GM12872 (cell line): ENCODE results near the gene TIMM9.

Experiments
- CTCF ChIP-seq: IDR thresholded peaks from 3 replicates; pipeline ENCODE4 v1.5.1; 2011; ENCODE audit warnings: low read depth, mild to moderate bottlenecking, low read length, moderate library complexity; ENCODE audit not compliant: insufficient read depth

TIMM9 gene

GRCh38 chr14:58426670-58427280 lies 556 bp downstream of the TIMM9 start:
- no peak for TF ChIP-seq CTCF

- TF ChIP-seq CTCF: no peak; the same call in 2 of the 3 replicates
These were observed 11.4 kb downstream of the TIMM9 start for GRCh38 chr14:58415636-58416547.

GRCh38 chr14:58414845-58415244 lies 12.5 kb downstream of the TIMM9 start:
- TF ChIP-seq CTCF: 0 out of 3 replicates have a peak, but pooled peaks have one; percentile 9

GRCh38 chr14:58408681-58409215 lies 18.6 kb downstream of the TIMM9 start:
- TF ChIP-seq CTCF: no peak

- TF ChIP-seq CTCF: 0 out of 3 replicates have a peak, but pooled peaks have one; percentile 18
These were observed 25.7 kb downstream of the TIMM9 start for GRCh38 chr14:58401587-58401986.

GRCh38 chr14:58398895-58399294 lies 28.4 kb downstream of the TIMM9 start:
- TF ChIP-seq CTCF: no peak

GRCh38 chr14:58398495-58398894 lies 28.8 kb downstream of the TIMM9 start:
- no peak for TF ChIP-seq CTCF
